GM13976 (cell line): ENCODE data around the gene FRMD4A.

ENCODE experiments used
- DNase-seq: peaks from one replicate; pipeline ENCODE4 v3.0.0; 2012; ENCODE audit warnings: low spot score
- CTCF ChIP-seq: IDR thresholded peaks from 2 replicates; pipeline ENCODE4 v1.5.1; 2012; ENCODE audit warnings: borderline replicate concordance, mild to moderate bottlenecking; ENCODE audit not compliant: insufficient read depth; ENCODE audit errors: extremely low read depth, missing control alignments, control extremely low read depth
- in situ Hi-C: fragments of 300-500 bp; cut with MboI; formaldehyde crosslinking; loops from one replicate; pipeline ENCODE4 v1.12.0; 2022; ENCODE audit warnings: low sequenced_read_pairs, mixed read lengths, inconsistent platforms; ENCODE audit not compliant: unreplicated experiment

Gene FRMD4A

GRCh38 chr10:14332903-14333302 is 2.2 kb upstream of the FRMD4A start:
- TF ChIP-seq CTCF: no peak
- in situ Hi-C loops: no loop called here

GRCh38 chr10:14329746-14330173 is 964 bp downstream of the FRMD4A start:
- no peak for DNase-seq
- in situ Hi-C loops: no loop called here
- no peak for TF ChIP-seq CTCF

More at GRCh38 chr10:14332903-14333302, 2.2 kb upstream of the FRMD4A start:
- DNase-seq: no peak

- no peak for DNase-seq
- TF ChIP-seq CTCF: no peak
- in situ Hi-C loops: no loop called here
Observed at GRCh38 chr10:14328881-14329672, 1.6 kb downstream of the FRMD4A start.

- DNase-seq: no peak
- no peak for TF ChIP-seq CTCF
- in situ Hi-C loops: no loop called here
Observed at GRCh38 chr10:14327527-14327926, 3.2 kb downstream of the FRMD4A start.

- TF ChIP-seq CTCF: no peak
- no peak for DNase-seq
- in situ Hi-C loops: no loop called here
Observed at GRCh38 chr10:14326581-14326980, 4.1 kb downstream of the FRMD4A start.

GRCh38 chr10:14325325-14325955 is 5.3 kb downstream of the FRMD4A start:
- peak; percentile 46 for DNase-seq

More at GRCh38 chr10:14325325-14325955, 5.3 kb downstream of the FRMD4A start:
- TF ChIP-seq CTCF: peak; percentile 30
- in situ Hi-C loops: no loop called here
